Putamen (tissue), 1 donor: ENCODE results near the gene BRI3BP.

Experiments used
- DNase-seq: peaks from one replicate; pipeline ENCODE4 v3.0.0-alpha.2; 2016; ENCODE audit warnings: low spot score

BRI3BP gene

DNA sequence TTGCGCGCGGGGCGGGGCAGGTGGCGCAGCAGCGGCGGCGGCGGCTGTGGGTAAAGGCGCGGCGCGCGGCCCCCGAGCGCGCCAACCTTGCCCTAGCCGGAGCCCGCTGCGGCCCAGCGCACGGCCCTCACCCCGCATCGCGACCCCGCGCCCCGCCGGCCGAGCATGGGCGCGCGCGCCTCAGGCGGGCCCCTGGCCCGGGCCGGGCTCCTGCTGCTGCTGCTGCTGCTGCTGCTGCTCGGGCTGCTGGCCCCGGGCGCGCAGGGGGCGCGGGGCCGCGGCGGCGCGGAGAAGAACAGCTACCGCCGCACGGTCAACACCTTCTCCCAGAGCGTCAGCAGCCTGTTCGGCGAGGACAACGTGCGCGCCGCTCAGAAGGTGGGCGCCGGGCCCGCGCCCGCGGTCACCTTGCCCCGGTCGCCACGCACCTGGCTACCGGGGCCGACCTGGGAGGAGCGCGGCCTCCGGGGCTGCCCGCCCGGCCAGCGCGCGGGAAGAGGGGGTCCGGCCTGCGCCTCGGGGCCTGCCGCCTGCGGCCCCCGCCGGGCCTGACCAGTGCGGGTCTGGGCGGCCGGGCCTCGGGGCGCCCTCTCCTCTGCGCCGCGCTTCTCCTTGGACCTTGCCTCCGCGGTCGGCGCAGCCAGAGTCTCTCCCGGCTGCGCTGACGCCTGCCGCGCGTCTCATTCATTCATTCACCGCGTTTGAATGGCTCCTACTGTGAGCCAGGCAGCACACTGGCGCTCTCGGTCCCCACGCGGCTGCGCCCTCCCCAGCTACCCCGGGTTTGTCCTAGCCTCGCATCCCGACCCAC lies at the start of gene BRI3BP:
Gene BRI3BP, plus strand, starts transcription at position 20 of the 811 bp plus-strand sequence. Its CDS starts 146 bp downstream, at position 166.
- no peak for DNase-seq

GRCh38 chr12:124946447-124946793 lies 47.0 kb upstream of the BRI3BP start:
- DNase-seq, result no peak

GRCh38 chr12:124947013-124947412 lies 46.4 kb upstream of the BRI3BP start:
- DNase-seq, result no peak

DNA sequence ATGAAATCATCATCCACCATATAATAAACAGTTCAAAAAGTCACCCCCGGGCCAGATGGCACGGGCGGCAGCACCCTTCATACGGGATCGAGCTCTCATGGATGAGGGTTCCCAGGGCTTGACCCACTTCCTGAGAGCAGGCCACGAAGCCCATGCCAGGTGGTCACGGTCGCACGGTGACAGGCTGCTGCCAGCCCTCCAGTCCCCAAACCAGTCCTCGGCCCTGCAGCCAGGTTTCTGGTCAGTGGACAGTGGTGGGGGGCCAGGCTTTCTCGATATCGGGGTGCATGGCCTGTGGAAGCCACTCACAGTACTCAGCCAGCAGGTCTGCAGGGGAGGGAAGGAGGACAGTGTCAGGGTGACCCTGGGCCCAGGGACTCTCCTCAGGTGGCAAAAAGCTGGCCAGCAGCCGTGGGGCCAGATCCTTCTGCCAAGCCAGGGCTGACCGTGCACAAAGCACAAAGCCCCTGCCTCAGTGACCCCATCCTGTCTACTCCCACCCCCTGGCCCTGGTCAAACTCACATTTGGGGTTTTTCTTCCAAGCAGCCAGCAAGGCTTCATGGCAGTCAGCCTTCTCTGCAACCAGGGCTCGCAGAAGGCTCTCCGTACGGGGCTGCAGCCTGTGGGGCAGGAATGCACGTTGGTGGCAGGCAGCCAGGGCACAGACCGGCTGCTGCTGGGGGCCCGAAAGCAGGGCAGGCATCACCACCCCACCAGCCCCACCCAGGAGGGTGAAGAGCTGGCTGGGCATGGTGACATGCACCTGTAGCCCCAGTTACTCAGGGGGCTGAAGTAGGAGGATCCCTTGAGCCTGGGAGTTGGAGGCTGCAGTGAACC lies 45.7 kb upstream of the BRI3BP start:
- DNase-seq, result no peak

- no peak for DNase-seq
These were observed 44.4 kb upstream of the BRI3BP start for GRCh38 chr12:124949066-124949465.

GRCh38 chr12:124949779-124950728 lies 43.4 kb upstream of the BRI3BP start:
- DNase-seq, result no peak

- no peak for DNase-seq
These were observed 41.1 kb upstream of the BRI3BP start for GRCh38 chr12:124952295-124952694.

GRCh38 chr12:124952801-124953200 lies 40.6 kb upstream of the BRI3BP start:
- DNase-seq, result no peak

DNA sequence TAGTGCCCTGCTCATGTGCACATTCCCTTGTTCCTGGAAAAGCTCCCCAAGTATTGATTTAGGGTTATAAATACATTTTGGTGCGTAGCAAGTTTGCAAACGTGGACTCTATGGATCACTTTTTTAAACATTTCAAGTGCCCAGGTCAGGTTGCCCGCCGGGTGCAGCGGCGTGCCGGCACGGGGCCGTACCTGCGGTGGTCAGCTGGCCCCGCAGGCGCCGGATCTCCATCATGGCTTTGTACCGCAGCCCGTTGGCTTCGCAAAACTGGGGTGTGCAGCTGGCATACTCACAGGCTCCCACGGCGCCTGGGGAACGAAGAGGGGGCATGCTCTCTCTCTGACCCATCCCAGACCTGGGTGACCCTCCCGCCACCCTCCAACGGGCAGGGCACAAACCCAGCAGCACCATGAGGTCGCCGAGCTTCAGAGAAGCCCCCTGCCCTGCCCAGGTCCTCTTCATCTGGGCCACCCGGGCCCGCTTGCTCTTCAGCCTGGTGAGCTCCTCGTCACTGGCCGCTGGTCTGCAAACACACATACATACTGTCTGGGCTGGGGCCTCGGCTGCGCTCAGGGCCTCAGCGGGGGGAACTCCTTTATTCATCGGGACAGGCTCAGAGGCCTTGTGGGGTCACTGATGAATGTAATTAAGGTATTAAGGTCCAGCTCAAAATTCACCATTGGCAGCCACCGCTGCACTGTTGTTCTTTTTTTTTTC lies 39.6 kb upstream of the BRI3BP start:
- DNase-seq, result no peak

DNA sequence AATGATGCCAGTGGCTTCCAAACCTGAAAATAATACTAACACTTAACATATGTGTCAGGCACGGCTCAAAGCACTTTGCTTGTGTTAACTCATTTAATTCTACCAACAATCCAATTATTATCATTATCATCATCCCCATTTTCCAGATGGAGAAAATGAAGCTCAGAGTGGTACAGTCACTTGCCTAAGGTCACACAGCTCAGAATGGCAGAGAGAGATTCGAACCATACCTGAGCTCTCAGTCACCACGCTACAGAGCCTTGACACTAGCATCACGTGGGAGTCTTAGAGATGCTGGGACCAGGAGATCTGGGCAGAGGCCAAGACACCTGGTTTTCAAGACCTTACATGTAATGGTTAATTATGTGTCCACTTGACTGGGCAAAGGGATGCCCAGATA lies 38.7 kb upstream of the BRI3BP start:
- DNase-seq, result no peak

GRCh38 chr12:124956571-124956970 lies 36.9 kb upstream of the BRI3BP start:
- no peak for DNase-seq

- DNase-seq, result no peak
These were observed 32.4 kb upstream of the BRI3BP start for GRCh38 chr12:124961055-124961454.

DNA sequence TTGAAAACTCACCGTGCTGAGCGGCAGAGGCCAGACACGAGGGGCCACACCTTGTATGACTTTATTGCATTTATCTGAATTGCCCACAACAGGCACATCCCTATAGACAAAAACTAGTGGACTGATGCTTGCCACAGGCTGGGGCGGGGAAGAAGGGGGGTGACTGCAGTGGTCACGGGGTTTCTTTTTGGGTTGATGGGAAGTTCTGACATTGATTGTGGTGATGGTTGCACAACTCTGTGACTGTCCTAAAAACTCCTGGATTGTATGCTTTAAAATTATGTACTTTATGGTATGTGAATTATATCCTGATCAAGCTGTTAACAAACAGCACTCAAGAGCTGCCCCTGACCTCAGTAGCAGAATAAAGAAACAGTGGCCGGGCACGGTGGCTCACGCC lies 30.2 kb upstream of the BRI3BP start:
- no peak for DNase-seq

DNA sequence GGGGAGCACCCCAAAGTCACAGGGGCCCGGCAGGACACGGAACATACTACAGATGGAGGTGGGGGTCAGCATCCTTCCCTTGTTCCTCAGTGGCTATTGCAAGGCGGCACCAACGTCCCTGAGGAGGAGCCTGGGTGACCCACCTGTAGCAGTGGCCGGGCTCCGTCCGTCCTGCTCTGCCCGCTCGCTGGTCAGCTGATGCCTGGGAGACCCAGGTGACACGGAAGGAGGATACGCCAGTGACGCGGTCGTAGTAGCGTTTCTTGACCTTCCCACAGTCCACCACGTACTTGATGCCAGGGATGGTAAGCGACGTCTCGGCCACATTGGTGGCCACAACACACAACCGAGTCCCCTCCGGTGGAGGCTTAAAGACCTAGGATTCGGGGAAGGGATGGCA lies 29.2 kb upstream of the BRI3BP start:
- no peak for DNase-seq

- DNase-seq, result no peak
These were observed 28.5 kb upstream of the BRI3BP start for GRCh38 chr12:124964836-124965462.

GRCh38 chr12:124967016-124967739 lies 26.3 kb upstream of the BRI3BP start:
- DNase-seq, result no peak

DNA sequence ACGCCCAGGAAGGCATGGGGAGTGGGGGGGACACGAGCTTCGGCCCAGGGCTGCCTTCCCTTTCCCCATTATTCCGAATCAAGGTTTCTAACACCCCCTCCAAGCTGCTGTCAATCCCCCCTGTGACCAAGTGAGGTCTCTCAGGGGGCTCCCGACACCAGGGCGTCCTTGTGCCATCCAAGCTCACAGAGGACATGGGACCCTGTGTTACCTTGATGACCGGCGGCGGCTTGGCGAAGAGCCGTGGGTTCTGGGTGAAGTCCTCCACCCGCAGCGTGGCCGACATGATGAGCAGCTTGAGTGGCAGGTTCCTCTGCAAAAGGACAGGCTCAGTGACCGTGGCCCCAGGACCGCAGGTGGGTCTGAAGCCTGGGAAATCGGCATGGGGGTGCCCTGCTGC lies 24.8 kb upstream of the BRI3BP start:
- no peak for DNase-seq

GRCh38 chr12:124970647-124971402 lies 22.6 kb upstream of the BRI3BP start:
- DNase-seq, result no peak

DNA sequence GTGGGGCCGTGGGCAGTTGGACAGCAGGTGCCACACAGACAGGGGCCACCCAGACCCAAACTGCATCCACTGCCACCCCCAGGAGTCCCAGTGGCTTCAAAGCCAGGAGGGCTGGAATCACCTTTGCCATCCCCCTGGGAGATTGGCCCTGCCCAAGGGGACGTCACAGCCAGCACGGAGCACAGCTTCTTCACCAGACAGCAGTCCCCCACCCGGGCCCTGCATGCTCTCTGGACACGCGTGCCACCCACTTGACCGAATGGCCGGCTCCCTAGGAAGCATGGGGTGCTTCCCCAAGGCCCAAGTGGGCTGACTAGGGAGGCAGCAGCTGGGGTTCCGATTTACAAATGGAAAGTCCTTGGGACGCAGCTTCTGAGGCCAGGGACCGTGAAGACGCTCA lies 21.8 kb upstream of the BRI3BP start:
- no peak for DNase-seq

- DNase-seq, result no peak
These were observed 21.2 kb upstream of the BRI3BP start for GRCh38 chr12:124972211-124972610.
